Epithelial cell of esophagus (primary cell): ENCODE data around the gene RDH5.

Source experiments
- DNase-seq: peaks from one replicate; pipeline ENCODE4 v3.0.0; 2010; ENCODE audit warnings: low read depth
- H3K4me3 ChIP-seq: 2 replicates; pipeline ENCODE4 v1.5.1; 2011; ENCODE audit warnings: mild to moderate bottlenecking, low read length, control low read depth
- TF ChIP-seq, protein P1 (sequence below): IDR thresholded peaks from 2 replicates; pipeline ENCODE4 v1.5.1; 2011; ENCODE audit warnings: low read depth, mild to moderate bottlenecking, low read length, control low read depth, inconsistent platforms; ENCODE audit not compliant: insufficient read depth; ENCODE audit errors: missing control alignments

The RDH5 gene

DNA sequence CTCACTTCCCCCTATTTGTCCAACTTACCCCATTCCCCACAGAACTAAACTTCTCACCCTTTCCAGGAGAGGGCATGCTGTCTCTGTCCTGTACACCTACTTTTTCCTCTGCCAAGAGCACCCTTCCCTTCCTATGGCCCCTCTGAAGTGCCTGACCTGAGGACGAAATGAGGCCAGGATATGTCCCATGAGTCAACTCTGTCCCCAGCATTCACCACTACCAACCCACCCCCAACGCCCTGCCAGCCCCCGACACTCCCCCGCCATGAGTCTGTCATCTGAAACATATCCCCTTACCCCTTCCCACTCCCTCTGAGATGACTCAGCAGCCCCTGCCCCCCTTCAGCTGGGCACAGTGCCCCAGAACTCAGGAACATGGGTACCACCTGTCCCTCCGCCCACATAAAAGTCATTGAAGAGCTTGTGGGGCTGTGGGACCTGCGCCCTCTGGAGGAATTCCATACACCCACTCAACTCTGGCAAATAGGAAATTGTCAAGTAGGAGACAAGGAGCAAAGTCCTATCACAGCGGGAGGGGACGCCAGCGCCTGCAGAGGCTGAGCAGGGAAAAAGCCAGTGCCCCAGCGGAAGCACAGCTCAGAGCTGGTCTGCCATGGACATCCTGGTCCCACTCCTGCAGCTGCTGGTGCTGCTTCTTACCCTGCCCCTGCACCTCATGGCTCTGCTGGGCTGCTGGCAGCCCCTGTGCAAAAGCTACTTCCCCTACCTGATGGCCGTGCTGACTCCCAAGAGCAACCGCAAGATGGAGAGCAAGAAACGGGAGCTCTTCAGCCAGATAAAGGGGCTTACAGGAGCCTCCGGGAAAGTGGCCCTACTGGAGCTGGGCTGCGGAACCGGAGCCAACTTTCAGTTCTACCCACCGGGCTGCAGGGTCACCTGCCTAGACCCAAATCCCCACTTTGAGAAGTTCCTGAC lies 38.8 kb upstream of the RDH5 start:
- no peak overlapping the region for H3K4me3 ChIP-seq
- TF ChIP-seq, protein P1, sequence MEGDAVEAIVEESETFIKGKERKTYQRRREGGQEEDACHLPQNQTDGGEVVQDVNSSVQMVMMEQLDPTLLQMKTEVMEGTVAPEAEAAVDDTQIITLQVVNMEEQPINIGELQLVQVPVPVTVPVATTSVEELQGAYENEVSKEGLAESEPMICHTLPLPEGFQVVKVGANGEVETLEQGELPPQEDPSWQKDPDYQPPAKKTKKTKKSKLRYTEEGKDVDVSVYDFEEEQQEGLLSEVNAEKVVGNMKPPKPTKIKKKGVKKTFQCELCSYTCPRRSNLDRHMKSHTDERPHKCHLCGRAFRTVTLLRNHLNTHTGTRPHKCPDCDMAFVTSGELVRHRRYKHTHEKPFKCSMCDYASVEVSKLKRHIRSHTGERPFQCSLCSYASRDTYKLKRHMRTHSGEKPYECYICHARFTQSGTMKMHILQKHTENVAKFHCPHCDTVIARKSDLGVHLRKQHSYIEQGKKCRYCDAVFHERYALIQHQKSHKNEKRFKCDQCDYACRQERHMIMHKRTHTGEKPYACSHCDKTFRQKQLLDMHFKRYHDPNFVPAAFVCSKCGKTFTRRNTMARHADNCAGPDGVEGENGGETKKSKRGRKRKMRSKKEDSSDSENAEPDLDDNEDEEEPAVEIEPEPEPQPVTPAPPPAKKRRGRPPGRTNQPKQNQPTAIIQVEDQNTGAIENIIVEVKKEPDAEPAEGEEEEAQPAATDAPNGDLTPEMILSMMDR, result peak; percentile 23
- peak; percentile 46 for DNase-seq

- TF ChIP-seq, protein P1, result no peak
- no peak for DNase-seq
- H3K4me3 ChIP-seq, result no peak overlapping the region
These were observed 38.0 kb upstream of the RDH5 start for GRCh38 chr12:55682087-55682796.

DNA sequence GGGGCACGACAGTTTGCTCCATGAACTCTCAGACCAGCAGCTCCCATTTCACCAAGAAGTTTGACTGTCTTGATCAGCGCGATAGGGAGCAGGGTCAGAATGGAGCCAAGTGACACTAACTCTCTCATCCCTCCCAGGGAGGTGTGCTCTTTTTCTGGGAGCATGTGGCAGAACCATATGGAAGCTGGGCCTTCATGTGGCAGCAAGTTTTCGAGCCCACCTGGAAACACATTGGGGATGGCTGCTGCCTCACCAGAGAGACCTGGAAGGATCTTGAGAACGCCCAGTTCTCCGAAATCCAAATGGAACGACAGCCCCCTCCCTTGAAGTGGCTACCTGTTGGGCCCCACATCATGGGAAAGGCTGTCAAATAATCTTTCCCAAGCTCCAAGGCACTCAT lies 36.5 kb upstream of the RDH5 start:
- TF ChIP-seq, protein P1, result no peak
- no peak overlapping the region for H3K4me3 ChIP-seq
- DNase-seq, result no peak

DNA sequence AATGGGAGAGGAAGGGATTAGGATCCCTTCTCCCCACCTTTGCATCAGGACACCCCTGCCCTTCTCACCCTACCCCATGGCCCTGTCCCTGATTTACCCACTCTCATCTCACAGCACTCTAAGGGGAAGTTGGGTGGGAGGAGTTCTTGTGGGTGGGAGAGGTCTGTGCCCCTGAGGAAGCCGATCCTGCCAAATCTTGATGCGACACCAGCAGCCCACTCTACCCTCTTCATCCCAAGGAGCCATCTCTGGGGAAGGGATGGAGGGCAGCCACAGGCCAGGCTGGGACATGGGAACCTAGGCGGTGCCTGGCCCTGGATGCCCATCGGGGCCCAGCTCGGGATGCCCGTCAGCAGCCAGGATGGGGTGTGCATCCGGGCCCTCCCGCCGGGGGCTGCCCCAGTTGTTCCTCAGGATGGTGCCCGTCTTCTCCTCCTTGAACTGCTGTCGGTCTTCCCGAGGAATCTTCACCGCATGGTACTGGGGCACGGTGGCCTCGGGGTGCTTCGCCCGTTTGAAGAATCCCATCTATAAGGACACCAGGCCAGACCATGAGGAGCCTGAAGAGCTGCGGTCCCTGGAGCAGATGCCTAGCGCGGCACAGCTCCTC lies 35.3 kb upstream of the RDH5 start:
- no peak for DNase-seq
- TF ChIP-seq, protein P1, result no peak
- H3K4me3 ChIP-seq, result no peak overlapping the region

DNA sequence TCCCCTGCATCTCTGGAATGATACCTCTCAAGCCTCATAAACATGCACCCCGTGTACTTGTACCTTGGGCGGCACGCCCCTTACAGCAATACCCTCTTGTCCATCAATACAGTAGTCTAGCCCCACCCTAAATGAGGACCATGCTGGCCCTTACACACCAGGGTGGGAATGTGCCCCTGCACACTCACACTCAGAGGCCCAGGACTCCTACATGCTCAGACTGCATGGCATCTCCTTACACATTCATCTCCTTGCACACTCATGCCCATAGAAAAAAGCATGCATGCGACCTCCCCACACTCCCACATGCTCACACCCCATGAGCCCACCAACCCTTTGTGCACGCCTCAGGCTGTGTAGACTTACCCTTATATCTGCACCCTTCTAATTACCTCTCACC lies 34.5 kb upstream of the RDH5 start:
- H3K4me3 ChIP-seq, result no peak overlapping the region
- TF ChIP-seq, protein P1, result no peak
- no peak for DNase-seq

- H3K4me3 ChIP-seq, result no peak overlapping the region
- TF ChIP-seq, protein P1, result no peak
- DNase-seq, result no peak
These were observed 33.7 kb upstream of the RDH5 start for GRCh38 chr12:55686366-55687010.
